Measurements from ENCODE around the gene WWOX.

GRCh38 chr16:79164388-79164995, 1065.0 kb downstream of the WWOX start:
- TF ChIP-seq TAF1 (IDR thresholded peaks at IDR 0.05; ENCODE audit: borderline replicate concordance, insufficient read depth, low read length) (no peak), SIN3A (IDR thresholded peaks at IDR 0.05; ENCODE audit: borderline replicate concordance, insufficient read depth, low read length) (no peak), POLR2AphosphoS5 (IDR thresholded peaks at IDR 0.05; ENCODE audit: low read depth, low read length) (no peak), FOXP2 (optimal IDR thresholded peaks at IDR 0.05; ENCODE audit: borderline replicate concordance, extremely low read depth, extremely low read length, insufficient read depth) (no peak)
- TF ChIP-seq, protein P1, sequence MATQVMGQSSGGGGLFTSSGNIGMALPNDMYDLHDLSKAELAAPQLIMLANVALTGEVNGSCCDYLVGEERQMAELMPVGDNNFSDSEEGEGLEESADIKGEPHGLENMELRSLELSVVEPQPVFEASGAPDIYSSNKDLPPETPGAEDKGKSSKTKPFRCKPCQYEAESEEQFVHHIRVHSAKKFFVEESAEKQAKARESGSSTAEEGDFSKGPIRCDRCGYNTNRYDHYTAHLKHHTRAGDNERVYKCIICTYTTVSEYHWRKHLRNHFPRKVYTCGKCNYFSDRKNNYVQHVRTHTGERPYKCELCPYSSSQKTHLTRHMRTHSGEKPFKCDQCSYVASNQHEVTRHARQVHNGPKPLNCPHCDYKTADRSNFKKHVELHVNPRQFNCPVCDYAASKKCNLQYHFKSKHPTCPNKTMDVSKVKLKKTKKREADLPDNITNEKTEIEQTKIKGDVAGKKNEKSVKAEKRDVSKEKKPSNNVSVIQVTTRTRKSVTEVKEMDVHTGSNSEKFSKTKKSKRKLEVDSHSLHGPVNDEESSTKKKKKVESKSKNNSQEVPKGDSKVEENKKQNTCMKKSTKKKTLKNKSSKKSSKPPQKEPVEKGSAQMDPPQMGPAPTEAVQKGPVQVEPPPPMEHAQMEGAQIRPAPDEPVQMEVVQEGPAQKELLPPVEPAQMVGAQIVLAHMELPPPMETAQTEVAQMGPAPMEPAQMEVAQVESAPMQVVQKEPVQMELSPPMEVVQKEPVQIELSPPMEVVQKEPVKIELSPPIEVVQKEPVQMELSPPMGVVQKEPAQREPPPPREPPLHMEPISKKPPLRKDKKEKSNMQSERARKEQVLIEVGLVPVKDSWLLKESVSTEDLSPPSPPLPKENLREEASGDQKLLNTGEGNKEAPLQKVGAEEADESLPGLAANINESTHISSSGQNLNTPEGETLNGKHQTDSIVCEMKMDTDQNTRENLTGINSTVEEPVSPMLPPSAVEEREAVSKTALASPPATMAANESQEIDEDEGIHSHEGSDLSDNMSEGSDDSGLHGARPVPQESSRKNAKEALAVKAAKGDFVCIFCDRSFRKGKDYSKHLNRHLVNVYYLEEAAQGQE (IDR thresholded peaks at IDR 0.05; ENCODE audit: insufficient read depth in 1 of 2, low read depth in 2 of 2, low read length in 2 of 2) = no peak
